NCI-H1694 (cell line): Measurements from ENCODE around the gene NUBP1.

Experiments used
- DNase-seq: peaks from one replicate; lab custom pipeline; 2025; lab: John Stamatoyannopoulos, UW

NUBP1 gene

DNA sequence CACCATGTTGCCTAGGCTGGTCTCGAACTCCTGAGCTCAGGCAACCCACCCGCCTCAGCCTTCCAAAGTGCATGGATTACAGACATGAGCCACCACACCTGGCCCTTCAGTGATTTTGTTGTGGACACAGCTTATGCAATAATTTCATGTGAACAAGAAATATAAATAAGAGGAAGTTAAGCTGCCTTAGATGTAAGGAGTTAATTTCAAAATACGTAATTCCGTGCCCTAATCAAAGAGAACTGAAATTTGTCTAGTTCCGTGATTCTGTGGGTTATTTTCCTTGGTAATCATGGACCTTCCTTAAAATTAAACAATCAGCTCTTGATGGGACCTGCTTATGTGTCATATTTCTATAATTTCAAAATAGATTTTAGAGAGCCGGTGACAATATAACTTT is 63.1 kb downstream of the NUBP1 start:
- DNase-seq = no peak

DNA sequence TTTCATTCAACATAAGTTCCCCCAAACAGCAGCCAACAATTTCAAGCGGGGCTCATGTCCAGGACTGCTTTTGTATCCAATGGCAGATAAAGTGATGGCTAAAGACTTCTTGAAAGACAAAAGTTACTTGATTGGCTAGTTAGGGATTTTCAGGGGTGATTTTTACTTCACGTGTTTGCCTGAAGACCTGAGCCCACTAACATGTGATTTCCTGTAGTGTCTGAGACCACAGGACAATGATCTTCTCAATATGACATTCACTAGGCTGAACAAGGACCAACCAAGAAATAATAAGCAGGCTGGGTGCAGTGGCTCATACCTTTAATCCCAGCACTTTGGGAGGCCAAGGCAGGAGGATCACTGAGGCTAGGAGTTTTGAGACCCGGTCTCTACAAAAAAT is 64.6 kb downstream of the NUBP1 start:
- no peak for DNase-seq

DNA sequence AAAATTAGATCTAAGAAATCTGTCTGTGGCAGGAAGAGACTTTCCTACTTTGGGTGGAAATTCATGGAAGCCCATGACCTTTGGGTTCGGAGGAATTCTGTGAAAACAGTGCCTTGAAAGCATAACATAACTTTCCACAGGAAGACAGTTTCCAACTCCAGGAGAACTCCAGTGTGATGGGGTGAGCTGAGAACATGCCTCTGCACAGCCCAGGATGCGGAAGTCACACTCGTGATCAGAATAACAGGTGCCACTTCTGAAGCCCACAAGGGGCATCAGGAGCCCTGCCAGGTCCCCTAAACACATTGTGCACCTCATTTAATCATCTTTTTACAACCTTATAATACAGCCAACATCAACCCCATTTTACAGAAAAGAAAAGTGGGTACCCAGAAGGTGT is 65.2 kb downstream of the NUBP1 start:
- no peak for DNase-seq

DNA sequence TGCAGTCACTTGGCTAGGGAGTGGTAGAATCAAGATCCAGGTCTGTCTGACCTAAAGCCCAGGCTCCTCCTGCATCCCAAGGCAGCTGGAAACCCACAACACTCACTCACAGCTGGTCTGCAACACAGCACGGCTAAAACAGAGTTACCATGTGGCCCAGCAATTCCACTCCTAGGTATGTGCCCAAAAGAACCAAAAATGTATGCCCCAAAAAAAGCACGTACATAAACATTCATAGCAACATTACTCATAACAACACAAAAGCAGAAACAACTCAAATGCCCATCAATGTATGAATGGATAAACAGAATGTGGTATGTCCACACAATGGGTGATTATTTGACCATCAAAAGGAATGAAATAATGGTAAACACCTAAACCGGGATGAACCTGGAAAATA is 66.1 kb downstream of the NUBP1 start:
- no peak for DNase-seq

DNA sequence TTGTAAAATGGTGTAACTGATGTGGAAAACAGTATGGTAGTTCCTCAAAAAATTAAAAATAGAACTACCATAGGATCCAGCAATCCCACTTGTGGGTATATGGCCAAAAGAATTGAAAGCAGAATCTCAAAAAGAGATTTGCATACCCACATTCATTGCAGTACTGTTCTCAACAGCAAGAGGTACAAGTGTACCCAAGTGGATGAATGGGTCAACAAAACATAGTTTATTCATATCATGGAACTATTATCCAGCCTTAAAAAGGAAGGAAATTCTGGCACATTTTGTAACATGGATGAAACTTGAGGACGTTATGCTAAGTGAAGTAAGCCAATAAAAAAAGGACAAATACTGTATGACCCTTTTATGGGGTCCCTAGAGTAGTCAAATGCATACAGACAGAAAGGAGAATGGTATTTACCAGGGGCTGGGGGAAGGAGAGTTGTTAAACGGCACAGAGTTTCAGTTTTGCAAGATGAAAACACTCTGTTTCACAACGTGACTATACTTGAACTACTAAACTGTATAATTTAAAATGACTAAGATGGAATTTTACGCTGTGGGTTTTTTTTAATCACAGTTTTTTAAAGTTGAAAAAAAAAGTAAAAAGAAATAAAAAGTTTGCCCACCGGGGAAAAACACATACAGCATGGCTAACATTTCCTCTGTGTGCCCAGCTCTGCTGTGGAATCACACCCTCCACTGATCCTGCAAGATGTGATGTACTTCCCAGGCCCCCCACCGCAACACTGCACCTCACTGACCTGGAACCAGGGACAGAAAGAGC is 68.9 kb downstream of the NUBP1 start:
- DNase-seq = no peak

DNA sequence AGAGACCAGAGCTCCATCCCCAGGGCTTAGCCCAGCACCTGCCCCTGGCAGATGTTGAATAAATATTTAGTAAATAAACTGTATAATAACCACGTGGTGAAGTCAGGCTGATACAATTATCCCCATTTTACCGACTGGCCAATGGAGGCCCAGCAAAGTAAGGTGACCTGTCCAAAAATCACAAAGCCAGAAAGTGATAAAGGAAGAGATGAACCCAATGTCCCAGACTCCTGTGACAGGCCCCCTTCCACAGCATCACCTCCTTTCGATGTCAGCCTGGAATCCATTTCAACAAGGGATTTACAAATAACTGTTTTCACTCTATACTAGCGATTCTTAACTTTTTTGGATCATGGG is 69.4 kb downstream of the NUBP1 start:
- no peak for DNase-seq

DNA sequence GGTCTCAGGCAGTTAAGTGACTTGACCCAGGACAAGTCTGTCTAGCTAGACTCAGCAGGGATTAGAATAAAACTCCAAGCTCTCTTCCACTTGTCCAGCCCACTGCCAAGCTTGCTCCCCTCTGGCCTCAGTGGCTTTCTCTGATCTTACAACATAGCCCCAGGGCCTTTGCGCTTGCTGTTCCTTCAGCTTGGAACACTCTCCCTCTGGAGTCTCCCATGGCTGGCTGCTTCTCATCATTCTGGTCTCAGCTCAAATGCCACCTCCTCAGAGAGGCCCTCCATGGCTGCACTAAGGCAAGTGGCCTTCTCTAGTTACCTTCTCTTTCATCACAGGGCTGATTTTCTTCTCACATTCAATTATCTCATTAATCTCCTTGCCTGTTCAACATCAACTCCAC is 73.9 kb downstream of the NUBP1 start:
- no peak for DNase-seq

DNA sequence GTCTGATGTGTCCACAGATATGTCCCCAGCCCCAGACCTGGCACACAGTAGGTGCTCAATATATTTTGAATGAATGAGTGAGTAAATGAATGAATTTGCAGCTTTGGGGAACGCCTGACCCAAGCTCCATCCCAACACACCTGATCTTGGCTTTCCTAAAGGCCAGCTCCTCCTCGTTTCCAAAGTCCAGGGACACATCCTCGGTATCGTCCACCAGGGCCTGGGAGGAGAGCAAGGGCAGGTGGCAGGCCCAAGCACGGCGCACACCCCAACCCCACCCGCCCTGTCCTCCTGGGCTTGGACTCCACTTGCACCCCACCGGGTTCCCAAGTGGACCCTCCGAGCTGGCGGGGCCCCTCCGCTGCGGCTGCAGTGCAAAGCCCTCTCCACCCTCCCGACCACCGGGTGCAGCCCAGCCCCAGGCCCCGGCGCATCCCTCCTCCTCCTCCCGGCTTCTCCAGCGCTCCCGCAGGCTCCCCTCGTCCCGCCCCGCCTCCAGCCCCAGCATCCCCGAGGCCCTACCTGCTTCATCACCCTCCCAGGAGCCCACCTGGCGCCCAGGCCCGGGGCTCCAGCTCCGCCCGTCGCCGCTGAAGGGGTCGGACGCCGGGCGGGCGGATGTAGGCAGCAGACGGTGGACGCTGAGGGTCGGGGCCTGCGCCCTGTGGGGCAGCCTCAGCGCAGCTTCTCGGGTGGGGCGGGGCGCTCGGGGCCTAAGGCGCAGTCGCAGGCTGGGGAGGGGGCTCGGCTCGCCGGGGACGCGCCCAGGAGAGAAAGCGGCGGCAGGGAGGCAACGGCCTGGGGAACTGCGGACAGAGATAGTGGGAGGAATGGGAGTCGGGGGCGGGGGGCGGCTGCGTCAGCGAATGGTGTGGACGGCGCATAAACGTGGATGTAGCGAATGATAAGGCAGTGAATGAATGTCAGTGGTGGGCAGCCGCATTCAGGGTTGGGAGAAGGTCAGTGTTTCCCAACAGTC is 74.6 kb downstream of the NUBP1 start, which contains the start of gene TVP23A:
Gene TVP23A (minus strand): TSS at position 832 of the 979 bp plus-strand sequence. CDS start 301 bp downstream, at position 531.
- no peak for DNase-seq
